Left lung (tissue), 10 donors: ENCODE data around the gene FNDC3B. TPM values are rescaled to one million over a fixed set of nuclear protein-coding genes. Genes with fewer than 3 reads are reported as not detected.

Source experiments
- ATAC-seq: fragments of 200-7000 bp; cut with Tn5 transposase; one replicate; pipeline ENCODE4 v1.9.1; 2020; ENCODE audit warnings: moderate library complexity
- DNase-seq, 4 donors: peaks; one replicate each; pipeline ENCODE4 v3.0.0-alpha.2; 2013 to 2020
- H3K27ac ChIP-seq, 2 donors: fragments of 200-600 bp; sonication (generic) in 1 of 2; one replicate each; pipeline versions ENCODE4 v1.5.0 to v1.8.0; 2020 to 2021
- H3K27me3 ChIP-seq, 2 donors: fragments of 200-600 bp; sonication (generic) in 1 of 2; one replicate each; pipeline versions ENCODE4 v1.5.0 to v1.8.0; 2020 to 2021
- H3K36me3 ChIP-seq, 2 donors: fragments of 200-600 bp; sonication (generic) in 1 of 2; one replicate each; pipeline versions ENCODE4 v1.5.0 to v1.8.0; 2020 to 2021
- H3K4me1 ChIP-seq, 2 donors: fragments of 200-600 bp; one replicate each; pipeline ENCODE4 v1.8.0; 2021
- H3K4me3 ChIP-seq, 2 donors: fragments of 200-600 bp; sonication (generic) in 1 of 2; one replicate each; pipeline versions ENCODE4 v1.5.0 to v1.8.0; 2020 to 2021; ENCODE audit warnings: mild to moderate bottlenecking in 1 of 2
- H3K9me3 ChIP-seq, 2 donors: fragments of 200-600 bp; sonication (generic) in 1 of 2; one replicate each; pipeline versions ENCODE4 v1.5.0 to v1.8.0; 2020 to 2021
- intact Hi-C, 2 donors: fragments of 100-400 bp; cut with DNase I; formaldehyde crosslinking; loops; one replicate each; pipeline versions ENCODE4 v1.11.2 to v1.14.2; 2022
- polyA plus RNA-seq, 6 donors: library from polyadenylated mRNA; unstranded; fragments of 120-200 nt; gene quantifications; one replicate each; pipeline ENCODE4 v1.2.1, GENCODE V29; 2013; ENCODE audit not compliant: insufficient read length in 6 of 6
- total RNA-seq, 2 donors: library from RNA; stranded (reverse); fragmentation: NEBNext Ultra II Directional; extraction: Animal tissue kit (Norgen Biotek cat#: 25700); gene quantifications; one replicate each; pipeline ENCODE4 v1.2.1, GENCODE V29; 2021
- TF ChIP-seq, protein P1 (sequence below), 2 donors: fragments of 200-600 bp; sonication (generic) in 1 of 2; IDR thresholded peaks; one replicate each; pipeline versions ENCODE4 v1.5.0 to v1.8.0; 2021; ENCODE audit warnings: antibody characterized with exemption in 2 of 2
- donor health status: DM: no; HTN: yes; CAD: no.
- donor health status: DM: no; HTN: no; CAD: no.

Gene FNDC3B
- total and polyA plus RNA-seq, 8 donors = 35.2 to 185 (median 42.3) TPM

DNA sequence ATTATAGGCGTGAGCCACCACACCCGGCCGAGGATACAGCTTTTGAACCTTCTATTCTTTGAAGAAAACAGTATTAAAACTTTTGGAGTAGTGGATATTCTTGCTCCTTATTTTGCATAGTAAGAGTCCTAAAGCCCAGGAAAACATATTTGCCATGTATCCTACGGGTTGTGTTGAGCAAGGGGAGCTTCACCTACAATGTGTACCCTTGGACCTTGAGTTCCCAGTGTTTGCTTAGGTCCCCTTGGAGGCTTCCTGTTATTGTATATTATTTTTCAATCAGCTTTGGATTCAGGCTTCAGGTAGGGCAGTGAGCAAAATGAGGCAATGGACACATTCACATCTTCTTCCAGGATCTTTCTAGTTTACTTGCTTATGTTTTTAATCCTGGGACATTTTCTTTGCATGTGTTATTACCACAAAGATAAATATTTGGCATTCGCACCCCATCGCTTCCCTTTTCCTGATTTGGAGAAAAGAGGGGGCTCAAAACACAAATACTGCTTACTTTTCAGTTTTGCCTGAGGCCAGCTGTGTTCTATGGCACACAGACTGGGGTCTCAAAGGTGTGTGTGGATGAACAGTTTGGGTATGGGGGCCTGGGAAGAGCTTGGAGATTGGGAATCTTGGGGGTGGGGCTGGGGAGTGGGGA is 88.7 kb downstream of the FNDC3B start:
- DNase-seq (no peak), ATAC-seq (no peak)
- TF ChIP-seq, protein P1, sequence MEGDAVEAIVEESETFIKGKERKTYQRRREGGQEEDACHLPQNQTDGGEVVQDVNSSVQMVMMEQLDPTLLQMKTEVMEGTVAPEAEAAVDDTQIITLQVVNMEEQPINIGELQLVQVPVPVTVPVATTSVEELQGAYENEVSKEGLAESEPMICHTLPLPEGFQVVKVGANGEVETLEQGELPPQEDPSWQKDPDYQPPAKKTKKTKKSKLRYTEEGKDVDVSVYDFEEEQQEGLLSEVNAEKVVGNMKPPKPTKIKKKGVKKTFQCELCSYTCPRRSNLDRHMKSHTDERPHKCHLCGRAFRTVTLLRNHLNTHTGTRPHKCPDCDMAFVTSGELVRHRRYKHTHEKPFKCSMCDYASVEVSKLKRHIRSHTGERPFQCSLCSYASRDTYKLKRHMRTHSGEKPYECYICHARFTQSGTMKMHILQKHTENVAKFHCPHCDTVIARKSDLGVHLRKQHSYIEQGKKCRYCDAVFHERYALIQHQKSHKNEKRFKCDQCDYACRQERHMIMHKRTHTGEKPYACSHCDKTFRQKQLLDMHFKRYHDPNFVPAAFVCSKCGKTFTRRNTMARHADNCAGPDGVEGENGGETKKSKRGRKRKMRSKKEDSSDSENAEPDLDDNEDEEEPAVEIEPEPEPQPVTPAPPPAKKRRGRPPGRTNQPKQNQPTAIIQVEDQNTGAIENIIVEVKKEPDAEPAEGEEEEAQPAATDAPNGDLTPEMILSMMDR (IDR thresholded peaks at IDR 0.05) = no peak
- no peaks in the 10 kb centered on the region for H3K27me3 ChIP-seq
- intact Hi-C loops = loop anchor here in 1 of 2 donors (5.0 kb wide), 1 partner anchor 86 kb away; no protein-coding TSS in a partner anchor
- no peak overlapping the region for H3K4me3 ChIP-seq
- peak overlapping the region; percentile 79 to 98 for H3K27ac ChIP-seq
- no peaks in the 10 kb centered on the region for H3K9me3 ChIP-seq
- peaks cover 42 to 93% of the 10 kb centered on the region in 2 donors for H3K4me1 ChIP-seq
- H3K36me3 ChIP-seq = peaks cover 0 to 12% of the 10 kb centered on the region in 2 donors

DNA sequence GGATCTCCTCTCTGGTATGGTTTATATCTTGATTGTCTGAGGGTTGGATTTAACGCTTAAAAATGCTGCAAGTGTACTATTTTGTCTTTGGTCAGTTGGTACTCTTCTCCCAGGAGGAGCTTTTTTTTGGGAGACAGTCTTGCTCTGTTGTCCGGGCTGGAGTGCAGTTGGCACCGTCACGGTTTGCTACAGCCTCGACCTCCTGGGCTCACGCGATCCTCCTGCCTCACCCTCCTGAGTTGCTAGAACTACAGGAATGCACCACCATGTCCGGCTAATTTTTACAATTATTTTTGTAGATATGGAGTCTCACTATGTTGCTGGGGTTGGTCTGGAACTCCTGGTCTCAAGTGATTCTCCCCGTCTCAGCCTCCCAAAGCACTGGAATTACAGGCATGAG is 89.5 kb downstream of the FNDC3B start:
- Histone ChIP-seq H3K9me3 (no peaks in the 10 kb centered on the region), H3K27me3 (no peaks in the 10 kb centered on the region), H3K36me3 (peaks cover 0 to 10% of the 10 kb centered on the region in 2 donors), H3K4me3 (no peak overlapping the region), H3K27ac (peak overlapping the region; percentile 60 to 98), H3K4me1 (peaks cover 42 to 97% of the 10 kb centered on the region in 2 donors)
- ATAC-seq = no peak
- DNase-seq = no peak
- intact Hi-C loops = loop anchor here in 1 of 2 donors (5.0 kb wide), 1 partner anchor 87 kb away; no protein-coding TSS in a partner anchor
- TF ChIP-seq, protein P1 (IDR thresholded peaks at IDR 0.05) = no peak

DNA sequence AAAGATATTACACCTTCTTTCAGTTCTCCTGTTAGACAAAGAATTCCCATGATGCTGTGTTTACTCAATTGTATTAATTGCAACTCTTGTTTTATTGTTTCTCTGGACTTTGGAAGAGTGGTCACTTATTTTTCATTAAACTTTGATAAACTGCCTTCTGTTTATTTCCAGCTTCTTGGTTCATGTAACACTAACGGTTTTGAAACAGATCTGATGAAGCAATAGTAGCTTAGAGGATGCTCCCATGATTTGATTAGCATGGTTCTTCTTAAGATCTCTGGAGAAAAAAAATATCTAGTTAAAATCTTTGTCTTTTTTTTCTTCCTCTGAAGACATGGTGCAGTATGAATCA is 90.1 kb downstream of the FNDC3B start:
- no peaks in the 10 kb centered on the region for H3K9me3 ChIP-seq

DNA sequence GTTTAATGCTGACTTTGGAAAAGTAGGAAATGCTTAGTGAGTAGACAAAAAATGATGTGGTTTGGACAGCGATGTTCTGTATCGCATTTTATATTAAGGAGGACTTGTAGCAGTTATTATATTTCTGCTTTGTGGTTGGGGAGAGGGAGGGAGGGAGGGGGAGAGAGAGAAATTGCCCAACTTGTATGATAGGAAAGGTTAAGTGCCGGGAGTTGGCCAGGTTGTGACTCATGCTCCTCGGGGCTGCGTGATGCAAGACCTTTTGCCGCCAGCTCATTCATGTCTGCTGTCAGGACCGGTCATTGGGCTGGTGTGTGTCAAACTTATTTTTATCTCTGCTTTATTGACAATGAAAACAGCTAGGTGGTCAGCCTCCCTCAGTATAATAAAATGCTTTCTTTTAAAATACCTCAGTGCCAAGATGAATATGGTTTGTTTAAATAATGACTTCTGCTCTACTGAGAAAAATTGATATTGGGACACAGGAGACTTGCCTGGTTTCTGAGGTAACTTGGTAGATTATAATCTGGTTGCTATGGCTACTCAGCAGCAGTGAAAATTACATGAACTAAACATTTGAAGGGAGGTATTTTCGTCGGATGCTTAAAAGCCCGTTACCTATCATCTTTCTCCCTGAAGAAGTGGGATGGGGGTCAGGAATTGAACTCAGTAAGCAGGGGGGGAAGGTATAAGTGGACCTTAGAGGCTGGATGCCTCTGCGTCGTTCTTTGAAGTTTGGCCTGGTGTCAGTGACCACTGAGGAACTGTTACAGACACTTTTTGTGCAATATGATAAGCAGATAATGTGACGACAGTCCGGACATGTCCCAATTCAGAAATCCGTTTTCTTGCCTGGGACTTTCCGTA is 90.7 kb downstream of the FNDC3B start:
- Histone ChIP-seq H3K4me1 (peaks cover 41 to 99% of the 10 kb centered on the region in 2 donors), H3K4me3 (no peak overlapping the region), H3K27ac (peak overlapping the region; percentile 87 to 98), H3K9me3 (no peaks in the 10 kb centered on the region), H3K36me3 (peaks cover 0 to 2% of the 10 kb centered on the region in 2 donors), H3K27me3 (no peaks in the 10 kb centered on the region)
- intact Hi-C loops = loop anchor here in 1 of 2 donors (5.0 kb wide), 1 partner anchor 88 kb away; no protein-coding TSS in a partner anchor
- ATAC-seq (peak; percentile 81), DNase-seq (peak in 3 of 4 donors; percentile 63 to 94 (median 93))
- TF ChIP-seq, protein P1 (IDR thresholded peaks at IDR 0.05) = no peak

More for the DNA sequence above, 90.1 kb downstream of the FNDC3B start:
- Histone ChIP-seq H3K4me1 (peaks cover 42 to 99% of the 10 kb centered on the region in 2 donors), H3K27ac (peak overlapping the region; percentile 60 to 98), H3K27me3 (no peaks in the 10 kb centered on the region), H3K4me3 (no peak overlapping the region), H3K36me3 (peaks cover 0 to 4% of the 10 kb centered on the region in 2 donors)
- intact Hi-C loops = loop anchor here in 1 of 2 donors (5.0 kb wide), 1 partner anchor 87 kb away; no protein-coding TSS in a partner anchor
- TF ChIP-seq, protein P1 (IDR thresholded peaks at IDR 0.05) = no peak
- no peak for ATAC-seq
- no peak for DNase-seq

DNA sequence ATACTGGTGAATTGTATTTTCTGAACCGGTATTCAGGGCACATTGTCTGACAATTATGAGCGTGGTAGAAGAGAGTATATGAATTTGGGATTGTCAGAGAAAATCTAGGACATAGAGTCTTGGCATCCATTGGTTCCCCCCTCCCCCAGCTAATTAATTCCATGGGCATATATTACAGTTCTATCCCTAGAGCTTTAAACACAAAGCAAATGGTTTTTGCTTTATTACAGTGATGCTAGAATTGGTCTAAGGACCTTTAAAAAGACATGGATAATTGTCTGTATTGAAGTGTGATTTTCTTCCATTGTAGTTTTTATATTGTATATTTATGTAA is 91.3 kb downstream of the FNDC3B start:
- H3K4me3 ChIP-seq = no peak overlapping the region
- ATAC-seq (no peak), DNase-seq (no peak)
- no peaks in the 10 kb centered on the region for H3K27me3 ChIP-seq
- no peaks in the 10 kb centered on the region for H3K9me3 ChIP-seq
- peak overlapping the region; percentile 87 to 98 for H3K27ac ChIP-seq
- intact Hi-C loops = no loop called here
- peaks cover 42 to 99% of the 10 kb centered on the region in 2 donors for H3K4me1 ChIP-seq
- TF ChIP-seq, protein P1 (IDR thresholded peaks at IDR 0.05) = no peak
- H3K36me3 ChIP-seq = no peaks in the 10 kb centered on the region
